Transverse colon (tissue), 4 donors: ENCODE data around the gene LRBA. TPM values are rescaled to one million over a fixed set of nuclear protein-coding genes. Genes with fewer than 3 reads are reported as not detected.

Experiments
- DNase-seq: peaks from one replicate; pipeline ENCODE4 v3.0.0-alpha.2; 2019
- H3K27ac ChIP-seq, 4 donors: fragments of 200-600 bp; sonication (generic); 2 replicates each; pipeline ENCODE4 v1.5.1; 2016 to 2018; ENCODE audit warnings: inconsistent platforms in 4 of 4
- H3K27me3 ChIP-seq: fragments of 200-600 bp; sonication (generic); 2 replicates; pipeline ENCODE4 v1.5.1; 2017; ENCODE audit warnings: inconsistent platforms
- H3K36me3 ChIP-seq, 4 donors: fragments of 200-600 bp; sonication (generic); 2 replicates each; pipeline ENCODE4 v1.5.1; 2017 to 2019; ENCODE audit warnings: inconsistent platforms in 4 of 4
- H3K4me1 ChIP-seq, 4 donors: fragments of 200-600 bp; sonication (generic); 2 replicates each; pipeline ENCODE4 v1.5.1; 2017 to 2020; ENCODE audit warnings: inconsistent platforms in 4 of 4
- H3K4me3 ChIP-seq, 4 donors: fragments of 200-600 bp; sonication (generic); 1 replicate in 1 of 4; 2 replicates in 3 of 4; pipeline versions ENCODE4 v1.5.1 to v1.6.1; 2017 to 2019; ENCODE audit warnings: inconsistent platforms in 4 of 4
- H3K9me3 ChIP-seq, 2 donors: fragments of 200-600 bp; sonication (generic); 2 replicates each; pipeline ENCODE4 v1.5.1; 2017 to 2019; ENCODE audit warnings: inconsistent platforms in 2 of 2
- CTCF ChIP-seq, 5 experiments: fragments of 200-600 bp in 3 of 5; fragments of 450-650 bp in 2 of 5; sonication (generic) in 3 of 5; IDR thresholded peaks; 1 replicate in 2 of 5; 2 replicates in 3 of 5; pipeline ENCODE4 v1.5.1; 2016 to 2017; ENCODE audit warnings: antibody characterized with exemption in 5 of 5, inconsistent platforms in 3 of 5, mild to moderate bottlenecking in 2 of 5, moderate library complexity in 1 of 5
- EP300 ChIP-seq: sonication (generic); formaldehyde crosslinking; IDR thresholded peaks from one replicate; pipeline ENCODE4 v1.6.1; 2017; ENCODE audit warnings: antibody characterized with exemption, low read depth
- POLR2A ChIP-seq: fragments of 450-650 bp; IDR thresholded peaks from one replicate; pipeline ENCODE4 v1.6.1; 2016; ENCODE audit warnings: antibody characterized with exemption, mild to moderate bottlenecking, moderate library complexity
- POLR2AphosphoS5 ChIP-seq, 3 donors: sonication (generic); formaldehyde crosslinking; IDR thresholded peaks; one replicate each; pipeline ENCODE4 v1.6.1; 2016; ENCODE audit warnings: antibody characterized with exemption in 3 of 3
- WGBS, 2 donors: methylation state at CpG; one replicate each; pipeline ENCODE4 v1.1.5; 2018; ENCODE audit warnings: low coverage in 1 of 2; 5-methylcytosine and 5-hydroxymethylcytosine counted together
- in situ Hi-C, 4 donors: fragments of 200-750 bp; cut with MboI; loops; one replicate each; pipeline versions ENCODE4 v1.15.0 to v1.15.1; 2017; ENCODE audit warnings: low sequenced_read_pairs in 3 of 4, low pct_ligation_motif_present in 1 of 4, low pct_unique_long_range_greater_than_20kb in 1 of 4
- intact Hi-C: fragments of 100-400 bp; cut with DNase I; formaldehyde crosslinking; loops from one replicate; pipeline ENCODE4 v1.15.1; 2023; ENCODE audit warnings: low total_unique reads
- total RNA-seq, 4 donors: library from RNA; depleted of rRNA; stranded (reverse); fragments of >200 nt; gene quantifications; one replicate each; pipeline ENCODE4 v1.1.0, GENCODE V29; 2016

The LRBA gene
- total RNA-seq, 4 donors from 2014 or later: 82.7 to 125 (median 112) TPM

- DNase-seq: no peak
- H3K9me3 ChIP-seq: no peaks in the 10 kb centered on the region
- no peak overlapping the region for H3K4me3 ChIP-seq
- H3K27me3 ChIP-seq: no peaks in the 10 kb centered on the region
- intact Hi-C loops: no loop called here
- H3K36me3 ChIP-seq: no peaks in the 10 kb centered on the region
- in situ Hi-C loops: no loop called here
- WGBS, 2 donors: 80% methylated on average over 6 of the region's 6 CpGs
- H3K27ac ChIP-seq: no peak overlapping the region
- H3K4me1 ChIP-seq: peaks cover 0 to 14% (median 0%) of the 10 kb centered on the region in 4 donors
- TF ChIP-seq CTCF (IDR thresholded peaks at IDR 0.05) (no peak), EP300 (no peak), POLR2A (no peak), POLR2AphosphoS5 (IDR thresholded peaks at IDR 0.05) (no peak)
Observed at GRCh38 chr4:150232029-150232428, 783.1 kb downstream of the LRBA start.

- peaks cover 0 to 8% (median 0%) of the 10 kb centered on the region in 4 donors for H3K4me1 ChIP-seq
- no peak overlapping the region for H3K4me3 ChIP-seq
- no peaks in the 10 kb centered on the region for H3K9me3 ChIP-seq
- no peaks in the 10 kb centered on the region for H3K27me3 ChIP-seq
- no peak for DNase-seq
- H3K27ac ChIP-seq: no peak overlapping the region
- intact Hi-C loops: no loop called here
- TF ChIP-seq POLR2A (no peak), EP300 (no peak), POLR2AphosphoS5 (IDR thresholded peaks at IDR 0.05) (no peak), CTCF (IDR thresholded peaks at IDR 0.05) (no peak)
- WGBS, 2 donors: 88 to 97% methylated on average over 4 of the region's 4 CpGs
- in situ Hi-C loops: no loop called here
- no peaks in the 10 kb centered on the region for H3K36me3 ChIP-seq
Observed at GRCh38 chr4:150231107-150231770, 783.8 kb downstream of the LRBA start.

GRCh38 chr4:150230561-150230960 is 784.5 kb downstream of the LRBA start:
- TF ChIP-seq POLR2A (no peak), POLR2AphosphoS5 (IDR thresholded peaks at IDR 0.05) (no peak), CTCF (IDR thresholded peaks at IDR 0.05) (no peak), EP300 (no peak)
- no peaks in the 10 kb centered on the region for H3K27me3 ChIP-seq
- H3K4me3 ChIP-seq: no peak overlapping the region
- 83% methylated on average over 2 of the region's 2 CpGs; no CpG with 5 or more reads in 1 of the 2 donors for WGBS, 2 donors
- peaks cover 0 to 3% (median 0%) of the 10 kb centered on the region in 4 donors for H3K4me1 ChIP-seq
- in situ Hi-C loops: no loop called here
- H3K36me3 ChIP-seq: no peaks in the 10 kb centered on the region
- no peak overlapping the region for H3K27ac ChIP-seq
- intact Hi-C loops: no loop called here
- no peaks in the 10 kb centered on the region for H3K9me3 ChIP-seq
- no peak for DNase-seq

- 43 to 49% methylated on average over 1 of the region's 1 CpG for WGBS, 2 donors
- in situ Hi-C loops (no loop called here), intact Hi-C loops (loop anchor here (10.0 kb wide), 1 partner anchor 155 kb away; the partner anchor contains the start of gene DCLK2)
- Histone ChIP-seq H3K4me1 (no peaks in the 10 kb centered on the region), H3K27me3 (no peaks in the 10 kb centered on the region), H3K27ac (no peak overlapping the region), H3K36me3 (no peaks in the 10 kb centered on the region), H3K4me3 (no peak overlapping the region), H3K9me3 (no peaks in the 10 kb centered on the region)
- no peak for DNase-seq
- TF ChIP-seq POLR2AphosphoS5 (IDR thresholded peaks at IDR 0.05) (no peak), POLR2A (no peak), EP300 (no peak), CTCF (IDR thresholded peaks at IDR 0.05) (no peak)
Observed at GRCh38 chr4:150229520-150229919, 785.6 kb downstream of the LRBA start.
